GM19025 (cell line): ENCODE data around the gene DOK5.

Source experiments
- ATAC-seq: cut with Tn5 transposase; IDR thresholded peaks from one replicate; pipeline ENCODE4 v1.9.1; 2021; ENCODE audit warnings: mild to moderate bottlenecking, low read depth, moderate library complexity; ENCODE audit not compliant: unreplicated experiment

Gene DOK5

DNA sequence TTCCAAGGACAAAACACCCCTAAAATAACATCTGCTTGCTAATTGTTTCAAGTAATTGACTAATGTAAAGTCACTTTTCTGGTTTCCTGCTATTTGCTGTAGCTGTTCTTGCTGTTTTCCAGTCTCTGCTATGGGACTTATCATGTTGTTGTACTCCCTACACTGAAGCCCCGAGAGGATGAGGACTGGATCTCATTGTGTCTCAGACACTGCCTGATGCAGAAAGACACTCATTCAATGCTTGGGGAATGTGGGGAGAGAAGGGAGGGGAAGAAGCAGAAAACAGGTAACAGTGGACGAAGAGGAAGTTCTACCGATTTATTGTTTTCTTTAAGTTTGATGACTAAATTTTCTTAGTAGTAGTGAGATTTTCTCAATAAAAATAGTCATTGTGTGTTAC, 79.8 kb downstream of the DOK5 start:
- ATAC-seq, result no peak

DNA sequence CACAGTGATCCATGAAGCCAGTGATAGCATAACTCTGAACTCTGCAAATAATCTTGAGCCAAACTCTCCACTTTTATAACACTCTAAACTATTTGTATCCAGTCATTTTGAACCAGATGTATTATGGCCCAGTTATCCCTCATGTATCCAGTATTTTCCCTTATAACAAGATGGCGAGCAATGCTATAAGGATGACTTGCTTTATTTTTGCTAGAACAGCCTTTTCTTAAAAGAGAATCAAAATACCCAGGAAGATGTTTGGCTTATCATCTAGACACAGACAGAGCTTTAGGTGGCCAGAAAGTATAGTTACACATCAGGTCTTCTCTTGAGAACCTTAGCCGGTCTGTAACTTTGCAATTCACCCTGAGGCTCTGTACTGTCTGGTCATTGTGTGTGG, 81.0 kb downstream of the DOK5 start:
- ATAC-seq, result no peak

DNA sequence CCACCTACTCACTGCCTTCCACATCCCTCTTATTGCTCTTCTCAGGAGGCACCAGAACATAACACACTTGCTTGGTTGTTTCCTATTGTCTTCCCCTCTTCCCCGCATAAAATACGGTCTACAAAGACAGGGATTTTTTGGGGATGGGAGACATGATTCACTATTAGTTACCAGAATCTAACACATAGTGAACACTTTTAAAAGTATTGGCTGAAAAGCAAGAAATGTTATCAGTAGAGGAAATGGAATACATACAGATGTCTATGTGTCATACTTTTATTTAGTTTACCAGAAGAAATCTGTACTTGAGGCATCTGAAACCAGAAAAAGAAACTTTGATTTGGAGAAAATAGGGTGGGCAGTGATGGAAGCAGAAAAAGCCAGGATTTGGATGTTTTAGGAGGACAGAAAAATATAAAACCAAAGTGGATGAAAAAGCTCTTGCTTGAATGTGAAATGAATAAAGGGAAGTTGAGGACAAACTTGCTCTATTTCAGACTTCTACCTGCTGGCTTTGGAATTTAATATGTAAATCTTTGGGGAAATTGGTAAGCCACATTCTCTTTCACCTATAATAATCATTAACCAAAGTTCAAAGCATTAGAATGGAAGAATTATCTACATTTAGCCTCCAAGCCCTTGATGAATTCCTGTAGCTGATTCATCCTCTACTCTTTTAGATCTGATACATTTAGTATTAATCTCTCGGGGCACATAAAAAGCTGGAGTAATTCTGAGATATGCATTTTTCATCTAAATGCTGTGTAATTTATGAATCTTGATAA, 82.6 kb downstream of the DOK5 start:
- ATAC-seq, result no peak

DNA sequence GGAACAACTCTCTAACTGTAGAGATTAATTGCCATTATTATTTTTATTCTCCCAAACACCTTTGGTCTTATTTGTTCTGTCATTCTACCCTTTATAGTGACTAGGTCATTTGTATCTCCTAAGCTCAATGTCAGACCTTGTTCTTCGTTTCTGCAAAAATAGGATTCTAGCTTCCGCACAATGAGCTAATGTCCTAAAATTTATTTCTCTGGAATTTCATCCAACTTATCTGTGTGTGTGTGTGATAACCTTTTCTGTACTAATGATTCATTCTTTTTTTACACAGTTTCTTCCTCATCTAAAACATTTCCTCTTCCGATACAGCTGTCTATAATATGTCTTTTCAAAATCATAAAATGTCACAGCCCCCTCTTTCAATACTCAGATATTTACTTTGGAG, 84.5 kb downstream of the DOK5 start:
- ATAC-seq, result no peak

DNA sequence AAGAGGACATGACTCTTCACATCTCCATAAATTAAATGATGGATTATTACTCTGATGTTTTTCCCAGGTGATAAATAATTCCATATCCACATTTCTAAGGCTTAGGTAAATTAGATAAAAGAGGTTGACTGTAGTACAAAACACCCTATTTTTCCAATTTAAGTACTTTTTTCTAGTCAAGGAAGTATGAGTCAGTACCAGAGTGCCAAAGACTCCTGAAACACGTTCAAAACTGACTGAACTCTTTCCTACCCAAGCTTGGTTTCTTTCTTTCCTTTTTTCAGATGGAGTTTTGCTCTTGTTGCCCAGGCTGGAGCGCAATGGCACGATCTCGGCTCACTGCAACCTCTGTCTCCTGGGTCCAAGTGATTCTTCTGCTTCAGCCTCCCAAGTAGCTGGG, 85.0 kb downstream of the DOK5 start:
- no peak for ATAC-seq

DNA sequence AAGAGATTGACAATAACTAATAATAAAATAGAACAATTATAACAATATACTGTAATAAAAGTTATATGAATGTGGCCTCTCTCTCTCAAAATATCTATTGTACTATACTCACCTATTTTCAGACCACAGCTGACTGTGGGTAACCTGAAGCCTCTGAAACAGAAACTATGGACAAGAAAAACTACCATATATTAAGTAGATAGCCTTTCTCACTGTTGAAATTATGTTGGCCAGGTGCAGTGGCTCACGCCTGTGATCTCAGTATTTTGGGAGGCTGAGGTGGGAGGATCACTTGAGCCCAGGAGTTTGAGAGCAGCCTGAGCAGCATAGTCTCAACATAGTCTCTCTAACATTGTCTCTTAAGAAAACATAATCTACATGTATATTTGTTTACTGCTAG, 89.9 kb downstream of the DOK5 start:
- ATAC-seq, result no peak

DNA sequence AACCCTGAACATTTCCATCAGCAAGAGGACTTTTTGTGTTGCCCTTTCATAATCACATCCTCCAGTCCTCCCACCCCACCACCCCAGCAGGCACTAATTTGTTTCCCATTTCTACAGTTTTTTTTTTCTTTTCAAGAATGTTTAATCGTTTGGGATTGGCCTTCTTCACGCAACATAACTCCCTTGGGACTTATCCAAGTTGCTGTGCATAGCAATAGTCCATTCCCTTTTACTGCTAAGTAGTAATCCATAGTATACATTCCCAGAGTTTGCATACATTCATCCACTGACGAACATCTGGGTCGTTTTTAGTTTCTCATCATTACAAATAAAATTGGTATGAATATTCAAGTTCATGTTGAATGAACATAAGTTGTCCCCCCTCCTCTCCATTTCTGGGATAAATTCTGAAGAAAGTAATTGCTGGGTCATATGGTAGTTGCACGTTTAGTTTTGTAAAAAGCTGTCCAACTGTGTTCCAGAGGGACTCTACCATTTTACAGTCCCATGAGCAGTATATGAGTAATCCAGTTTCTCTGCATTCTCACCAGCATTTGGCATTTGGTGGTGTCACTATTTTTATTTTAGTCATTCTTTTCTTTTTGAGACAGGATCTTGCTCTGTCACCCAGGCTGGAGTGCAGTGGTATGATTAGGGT, 90.8 kb downstream of the DOK5 start:
- ATAC-seq, result no peak

DNA sequence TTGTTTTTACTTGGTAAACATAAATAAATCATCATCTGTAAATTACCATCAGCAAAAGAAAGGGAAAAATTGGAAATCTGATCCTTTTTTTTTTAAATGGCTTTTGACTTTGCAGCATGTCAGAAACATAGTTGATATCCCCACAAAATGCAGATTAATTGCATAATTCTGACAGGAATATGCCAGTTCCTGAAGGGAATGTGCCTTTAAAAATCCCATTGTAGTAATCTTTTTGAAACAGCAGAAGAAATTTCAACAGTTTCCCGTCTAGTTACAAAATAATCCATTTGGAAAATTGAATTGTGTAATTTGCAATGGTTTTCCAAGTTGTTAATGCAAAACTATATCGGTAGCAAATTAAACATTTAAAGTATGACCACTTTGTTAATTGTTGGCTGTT, 95.2 kb downstream of the DOK5 start:
- ATAC-seq, result no peak

DNA sequence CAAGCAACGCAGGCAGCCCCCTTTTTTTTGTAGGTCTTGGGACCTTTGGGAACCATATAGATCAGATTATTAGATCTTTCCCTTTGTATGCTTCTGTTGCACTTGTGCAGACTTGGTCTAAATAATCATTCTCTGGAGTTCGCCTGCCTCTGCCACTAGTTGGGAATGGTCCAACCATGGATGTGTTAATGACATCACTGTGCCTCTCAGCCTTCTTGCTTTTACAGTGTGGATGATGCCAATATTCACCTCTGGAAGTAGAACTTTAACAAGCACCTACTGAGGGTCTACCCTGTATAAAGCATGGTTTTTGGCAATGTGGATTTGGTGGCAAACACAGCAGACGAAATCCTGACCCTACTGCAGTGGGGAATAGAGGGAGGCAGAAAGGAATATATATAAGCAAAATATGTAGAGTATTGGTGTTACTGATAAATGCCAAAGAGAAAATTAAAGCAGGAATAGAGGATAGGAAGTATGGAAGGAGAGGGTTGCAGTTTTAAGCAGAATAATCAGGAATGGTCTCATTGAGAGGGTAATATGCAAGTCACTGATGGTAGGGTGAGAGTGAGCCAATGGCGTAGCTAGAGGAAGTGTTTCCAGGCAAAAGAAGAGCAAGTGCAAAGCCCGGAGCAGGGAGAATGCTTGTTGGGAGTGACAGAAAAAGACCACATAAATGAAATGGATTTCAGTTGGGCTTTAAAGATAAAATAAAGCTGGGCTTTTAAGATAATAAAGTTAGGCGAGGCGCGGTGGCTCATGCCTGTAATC, 97.5 kb downstream of the DOK5 start:
- no peak for ATAC-seq

DNA sequence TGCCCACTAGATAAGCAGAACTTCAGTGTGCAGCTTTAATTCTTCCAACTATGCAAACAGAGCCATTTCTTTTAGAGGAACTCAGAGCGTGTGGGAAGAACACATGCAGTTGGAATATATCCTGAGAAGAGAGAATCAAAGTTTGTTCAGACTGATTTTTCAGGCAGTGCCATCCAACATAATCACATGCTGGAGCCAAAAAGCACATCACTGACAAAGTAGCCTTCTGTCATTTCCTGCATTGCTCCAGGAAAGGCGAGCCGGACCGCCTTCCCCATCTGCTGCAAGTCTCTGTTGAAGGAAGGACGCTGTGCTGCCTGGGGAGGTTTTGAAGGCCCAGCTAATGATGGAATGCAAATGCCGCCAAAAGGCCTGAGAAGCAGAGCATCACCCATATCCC, 98.4 kb downstream of the DOK5 start:
- ATAC-seq, result no peak

DNA sequence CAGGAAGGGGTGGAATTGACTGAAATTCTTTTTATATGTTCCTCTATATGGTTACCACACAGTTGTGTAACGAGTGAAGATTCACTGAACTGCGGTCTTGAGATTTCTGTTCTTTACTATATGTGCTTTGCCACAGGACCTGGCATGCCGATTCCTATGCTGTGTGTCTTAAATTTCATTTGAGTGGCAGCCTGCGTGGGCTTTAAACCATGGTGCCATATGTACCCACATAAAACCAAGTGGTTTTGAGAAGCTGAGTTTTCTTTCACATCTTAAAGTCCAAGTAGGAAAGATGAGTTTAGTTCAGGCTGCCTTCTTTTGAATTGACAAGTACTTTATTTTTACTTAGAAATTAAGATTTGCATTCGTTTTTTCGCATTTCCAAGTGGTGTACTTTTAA, 101.1 kb downstream of the DOK5 start:
- no peak for ATAC-seq

DNA sequence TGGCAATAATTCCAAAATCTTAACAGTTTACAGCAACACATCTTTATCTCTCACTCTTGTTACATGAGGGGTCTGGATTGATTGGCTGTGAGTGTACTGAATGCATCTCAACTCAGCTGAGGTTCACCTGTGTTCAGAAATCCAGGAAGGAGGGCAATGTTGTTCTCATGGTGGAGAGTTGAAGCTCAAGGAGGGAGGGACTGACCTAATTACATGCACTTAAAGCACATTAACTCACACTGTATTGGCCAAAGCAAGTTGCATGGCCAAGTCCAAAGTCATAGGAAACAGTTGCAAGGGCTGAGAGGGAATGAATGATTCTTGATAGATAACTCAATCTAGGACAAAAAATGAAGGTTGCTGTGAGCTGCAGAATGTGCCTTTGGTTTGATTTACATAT, 102.2 kb downstream of the DOK5 start:
- no peak for ATAC-seq

DNA sequence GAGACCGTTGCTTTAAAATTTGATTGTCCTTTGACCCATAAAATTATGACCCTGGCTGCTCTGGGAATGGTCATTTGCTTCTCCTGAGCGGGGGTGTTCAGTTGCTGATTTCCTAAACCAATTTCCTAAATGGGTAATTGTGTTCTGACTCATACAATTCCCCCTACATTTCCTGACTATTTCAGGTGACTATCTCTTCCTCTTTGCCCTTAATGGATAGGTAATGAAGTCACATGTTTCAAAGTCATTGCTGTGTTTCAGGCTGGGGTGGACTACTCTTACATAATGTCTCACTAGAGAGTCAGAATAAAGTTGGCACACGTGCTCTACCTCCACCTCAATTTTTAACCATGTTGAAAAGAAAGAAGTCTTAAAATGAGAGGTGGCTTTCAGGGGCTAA, 109.8 kb downstream of the DOK5 start:
- no peak for ATAC-seq

DNA sequence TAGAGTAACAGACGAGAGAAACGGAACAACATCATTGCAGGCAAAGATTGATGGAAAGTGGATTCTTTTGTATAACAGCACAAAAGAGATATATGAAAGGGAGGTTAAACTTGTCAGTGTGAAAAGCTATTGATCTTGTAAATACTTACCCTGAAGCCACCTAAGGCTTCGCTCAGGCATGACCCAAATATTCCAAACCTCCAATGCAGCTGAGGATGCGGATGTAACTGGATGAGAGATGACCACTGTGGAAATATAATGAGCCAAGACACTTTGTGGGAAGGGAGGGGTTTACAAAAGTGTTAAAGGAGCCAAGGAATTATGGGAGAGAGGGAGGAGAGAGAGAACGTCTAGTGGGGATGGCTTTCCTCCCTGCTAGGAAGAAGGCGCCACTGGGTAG, 112.0 kb downstream of the DOK5 start:
- no peak for ATAC-seq

DNA sequence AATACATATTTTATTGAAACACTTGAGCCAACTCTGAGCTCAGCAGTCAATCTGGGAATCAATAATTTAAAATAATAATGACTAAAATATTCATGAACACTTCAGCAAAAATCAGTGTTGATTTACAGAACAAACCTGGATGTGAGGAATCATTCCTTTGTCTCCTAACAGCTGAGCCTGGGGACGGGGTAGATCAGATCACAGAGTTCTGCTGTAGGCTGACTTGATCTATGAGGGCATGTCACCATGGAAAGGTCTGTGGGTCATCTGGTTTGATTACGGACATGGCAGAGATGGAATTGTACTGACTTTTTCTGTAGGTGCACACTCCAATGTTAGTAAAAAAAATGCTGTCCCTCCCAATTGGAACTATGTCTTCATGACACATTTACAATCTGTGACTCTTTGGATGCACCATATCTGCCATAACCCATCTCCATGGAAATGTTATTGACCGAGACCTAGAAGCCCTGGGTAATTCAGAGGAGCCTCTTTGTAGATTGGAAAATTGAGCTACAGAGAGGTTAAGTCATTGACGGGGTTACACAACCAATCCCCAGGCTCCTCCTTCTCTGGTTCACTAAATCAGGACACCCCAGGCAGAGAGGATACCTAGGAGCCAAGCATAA, 114.1 kb downstream of the DOK5 start:
- ATAC-seq, result no peak

DNA sequence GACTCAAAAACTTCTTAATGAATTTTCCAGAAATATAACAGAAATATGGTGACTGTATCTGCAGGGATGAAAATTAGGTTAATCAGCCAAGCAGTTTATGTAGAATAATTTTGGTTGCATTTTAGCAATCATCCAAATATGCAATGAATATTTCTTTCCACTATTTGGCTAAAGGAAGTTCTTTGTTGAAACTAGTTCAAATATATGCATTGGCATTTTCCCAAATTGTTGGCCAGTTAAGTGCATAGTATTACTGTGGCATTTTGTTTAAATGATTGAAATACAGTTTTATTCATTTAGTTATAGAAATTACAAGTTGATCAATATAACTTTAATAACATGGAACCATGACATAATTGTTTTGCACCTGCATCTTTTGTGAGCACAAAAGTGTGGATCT, 115.5 kb downstream of the DOK5 start:
- ATAC-seq, result no peak

DNA sequence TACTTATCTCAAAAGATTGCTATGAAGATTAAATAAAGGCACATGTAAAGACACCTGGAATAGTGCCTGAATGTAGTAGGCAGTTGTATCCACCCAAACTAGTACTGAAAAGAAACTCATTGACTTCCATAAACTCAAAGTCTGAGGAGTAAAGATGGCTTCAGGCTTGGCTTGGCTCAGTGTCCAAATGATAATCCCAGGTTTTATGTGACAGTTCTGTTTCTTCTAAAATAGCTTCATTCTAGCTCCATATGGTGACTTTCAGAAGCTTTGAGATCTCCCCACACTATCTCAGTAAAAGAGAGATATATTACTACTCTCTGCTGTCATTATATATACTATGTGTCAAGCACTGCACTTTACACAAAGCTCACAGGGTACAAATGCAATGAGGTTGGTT, 121.3 kb downstream of the DOK5 start:
- ATAC-seq, result no peak

DNA sequence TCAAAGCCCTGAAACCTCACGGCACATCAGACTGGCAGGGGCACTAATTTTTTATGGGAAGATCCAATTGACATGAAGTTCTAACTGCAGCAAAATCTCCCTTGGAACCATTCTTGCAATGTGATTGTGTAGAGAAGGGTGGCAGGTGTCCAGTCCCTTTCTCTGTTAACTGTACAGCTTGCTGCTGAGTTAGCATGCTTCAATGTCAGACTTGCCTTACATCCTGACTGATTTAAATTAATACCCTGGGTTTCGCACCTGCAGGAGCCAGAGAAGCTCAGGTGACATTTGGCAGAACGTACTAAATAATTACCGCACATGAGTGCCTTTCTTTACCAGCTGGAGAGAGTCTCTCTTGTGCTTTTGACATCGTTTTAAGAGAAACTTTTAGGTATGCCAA, 123.0 kb downstream of the DOK5 start:
- no peak for ATAC-seq

DNA sequence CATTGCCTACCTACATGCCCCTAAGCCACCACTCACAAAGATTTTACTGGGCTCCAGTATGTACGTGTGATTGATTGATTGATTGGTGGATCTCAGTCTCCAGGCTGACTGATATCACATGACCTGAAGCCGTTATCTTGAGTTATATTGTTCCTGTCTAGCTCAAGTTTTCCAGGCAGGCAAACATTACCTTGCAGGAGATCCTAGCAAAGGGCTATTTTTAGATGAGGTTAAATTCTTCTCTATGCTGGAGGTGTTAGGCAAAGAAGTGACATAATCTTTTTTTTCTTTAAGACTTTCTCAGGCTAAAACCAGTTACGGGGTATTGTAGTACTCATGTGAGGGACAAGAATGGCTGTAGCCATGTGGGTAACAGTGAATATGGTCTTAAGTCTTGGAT, 125.2 kb downstream of the DOK5 start:
- no peak for ATAC-seq

DNA sequence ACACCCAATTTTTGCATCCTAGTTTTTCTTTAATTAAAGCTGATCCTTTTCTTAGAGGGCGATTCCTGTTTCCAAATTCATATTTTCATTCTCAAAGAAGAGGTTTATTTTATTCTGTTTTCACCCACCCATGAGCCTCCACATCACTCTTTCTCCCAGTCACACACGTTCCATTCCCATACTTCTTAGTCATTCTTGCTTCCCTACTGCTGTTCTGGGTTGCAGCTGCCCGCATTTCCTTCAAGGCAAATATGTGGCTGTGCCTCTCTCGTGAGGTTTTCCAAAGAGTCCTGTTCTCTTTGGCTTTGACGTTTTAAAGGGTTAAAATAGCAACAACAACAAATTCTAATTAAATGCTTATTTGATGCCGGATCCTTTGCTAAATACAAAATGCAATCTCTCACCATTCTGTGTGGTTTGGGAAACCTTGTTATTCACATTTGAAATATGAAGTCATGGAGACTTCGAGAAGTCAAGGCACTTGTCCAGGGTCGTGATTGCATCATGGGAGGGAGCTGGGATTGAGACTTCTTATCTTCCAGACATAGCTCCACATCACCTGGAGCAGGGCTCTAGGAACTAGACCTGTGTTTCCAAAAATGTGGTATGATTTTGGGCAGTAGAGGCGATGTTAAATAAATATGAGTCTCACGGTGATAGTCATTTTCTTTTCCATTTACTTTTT, 126.6 kb downstream of the DOK5 start:
- no peak for ATAC-seq

DNA sequence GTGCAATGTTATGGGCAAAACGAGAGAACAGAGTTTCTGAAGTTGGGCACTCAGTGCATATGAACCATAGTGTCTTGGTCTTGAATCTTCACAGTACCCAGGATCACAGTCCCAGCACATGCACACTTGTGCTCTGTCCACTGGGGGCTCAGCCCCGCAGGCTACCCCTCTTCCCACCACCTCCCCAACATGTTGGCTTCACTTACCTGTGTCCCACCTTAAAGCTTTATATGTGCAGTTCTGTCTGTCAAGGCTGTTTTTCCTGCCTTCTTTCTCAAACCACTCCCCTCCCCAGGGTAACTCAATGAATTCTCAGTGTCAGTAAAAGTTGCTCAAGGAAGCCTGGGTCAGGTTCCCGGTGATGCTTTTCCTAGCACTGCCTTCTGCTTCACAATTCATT, 129.9 kb downstream of the DOK5 start:
- no peak for ATAC-seq
